Neural progenitor cell (in vitro differentiated cells): ENCODE measurements around the gene WASL.

Source experiments
- EZH2 ChIP-seq: fragments of 200-600 bp; sonication (generic); IDR thresholded peaks from 2 replicates; pipeline ENCODE4 v1.6.1; 2017; ENCODE audit warnings: antibody characterized with exemption, mild to moderate bottlenecking, moderate library complexity
- TF ChIP-seq, protein P1 (sequence below): fragments of 200-600 bp; sonication (generic); IDR thresholded peaks from 2 replicates; pipeline ENCODE4 v1.5.1; 2017; ENCODE audit warnings: antibody characterized with exemption, mild to moderate bottlenecking

DNA sequence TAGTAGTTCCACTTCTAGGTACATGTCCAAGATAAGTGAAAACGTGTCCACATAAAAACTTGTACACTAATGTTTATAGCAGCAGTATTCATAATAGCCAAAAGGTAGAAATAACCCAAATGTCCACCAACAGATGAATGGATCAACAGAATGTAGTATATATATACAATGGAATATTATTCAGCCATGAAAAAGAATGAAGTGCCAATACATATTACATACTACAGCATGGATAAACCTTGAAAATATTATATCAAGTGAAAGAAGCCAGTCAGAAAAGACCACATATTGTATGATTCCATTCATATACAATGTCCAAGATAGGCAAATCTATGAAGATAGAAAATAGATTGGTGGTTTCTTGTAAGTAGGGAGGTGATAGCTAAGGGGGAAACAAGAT lies 47.8 kb upstream of the WASL start:
- TF ChIP-seq, protein P1, sequence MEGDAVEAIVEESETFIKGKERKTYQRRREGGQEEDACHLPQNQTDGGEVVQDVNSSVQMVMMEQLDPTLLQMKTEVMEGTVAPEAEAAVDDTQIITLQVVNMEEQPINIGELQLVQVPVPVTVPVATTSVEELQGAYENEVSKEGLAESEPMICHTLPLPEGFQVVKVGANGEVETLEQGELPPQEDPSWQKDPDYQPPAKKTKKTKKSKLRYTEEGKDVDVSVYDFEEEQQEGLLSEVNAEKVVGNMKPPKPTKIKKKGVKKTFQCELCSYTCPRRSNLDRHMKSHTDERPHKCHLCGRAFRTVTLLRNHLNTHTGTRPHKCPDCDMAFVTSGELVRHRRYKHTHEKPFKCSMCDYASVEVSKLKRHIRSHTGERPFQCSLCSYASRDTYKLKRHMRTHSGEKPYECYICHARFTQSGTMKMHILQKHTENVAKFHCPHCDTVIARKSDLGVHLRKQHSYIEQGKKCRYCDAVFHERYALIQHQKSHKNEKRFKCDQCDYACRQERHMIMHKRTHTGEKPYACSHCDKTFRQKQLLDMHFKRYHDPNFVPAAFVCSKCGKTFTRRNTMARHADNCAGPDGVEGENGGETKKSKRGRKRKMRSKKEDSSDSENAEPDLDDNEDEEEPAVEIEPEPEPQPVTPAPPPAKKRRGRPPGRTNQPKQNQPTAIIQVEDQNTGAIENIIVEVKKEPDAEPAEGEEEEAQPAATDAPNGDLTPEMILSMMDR, result no peak
- no peak for TF ChIP-seq EZH2
